ENCODE results near the gene GSG1L.
"Not testable (repeated sequence)": the region's sequence is repeated elsewhere in the genome, so short reads cannot be mapped to it uniquely, and the experiment has no call there.

The GSG1L gene

GRCh38 chr16:27745348-27745747 is 318.2 kb downstream of the GSG1L start:
- DNase-seq (ENCODE audit: extremely low read depth in 1 of 2, low read depth in 1 of 2): no peak

- no peak for DNase-seq (ENCODE audit: extremely low read depth in 1 of 2, low read depth in 1 of 2)
Observed at GRCh38 chr16:27743963-27744362, 319.6 kb downstream of the GSG1L start.

DNA sequence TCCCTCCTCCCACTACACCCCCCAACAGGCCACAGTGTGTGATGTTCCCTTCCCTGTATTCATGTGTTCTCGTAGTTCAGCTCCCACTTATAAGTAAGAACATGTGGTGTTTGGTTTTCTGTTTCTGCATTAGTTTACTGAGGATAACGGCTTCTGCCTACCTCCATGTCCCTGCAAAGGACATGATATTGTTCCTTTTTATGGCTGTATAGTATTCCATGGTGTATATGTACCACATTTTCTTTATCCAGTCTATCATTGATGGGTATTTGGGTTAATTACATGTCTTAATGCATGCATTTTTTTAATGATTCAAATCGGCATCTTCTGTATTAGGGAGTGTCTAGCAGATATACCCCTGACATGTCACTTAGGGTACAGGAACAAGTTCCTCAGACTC is 320.5 kb downstream of the GSG1L start:
- not testable (repeated sequence) for DNase-seq (ENCODE audit: extremely low read depth in 1 of 2, low read depth in 1 of 2)

DNA sequence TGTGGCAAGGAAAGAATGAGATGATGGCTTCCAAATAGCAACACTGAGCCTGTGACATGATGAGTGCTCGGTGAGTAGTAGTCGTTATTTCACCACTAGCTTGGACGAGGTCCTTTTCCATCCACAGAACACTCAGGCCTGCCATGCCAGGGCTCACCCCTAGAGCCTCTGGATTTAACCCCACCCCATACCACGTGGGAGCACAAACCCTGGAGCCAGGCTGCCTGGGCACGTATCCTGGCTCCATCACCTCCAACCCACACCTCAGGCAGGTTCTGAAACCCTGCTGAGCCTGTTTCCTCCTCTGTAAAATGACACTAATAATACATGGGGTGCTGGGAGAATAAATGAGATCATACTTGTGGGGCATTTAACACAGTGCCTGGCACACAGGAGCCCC is 321.2 kb downstream of the GSG1L start:
- no peak for DNase-seq (ENCODE audit: extremely low read depth in 1 of 2, low read depth in 1 of 2)

GRCh38 chr16:27740496-27741201 is 322.9 kb downstream of the GSG1L start:
- no peak for DNase-seq (ENCODE audit: extremely low read depth in 1 of 2, low read depth in 1 of 2)

GRCh38 chr16:27739606-27740357 is 323.7 kb downstream of the GSG1L start:
- DNase-seq (ENCODE audit: extremely low read depth in 1 of 2, low read depth in 1 of 2): no peak

GRCh38 chr16:27738596-27738995 is 324.9 kb downstream of the GSG1L start:
- no peak for DNase-seq (ENCODE audit: extremely low read depth in 1 of 2, low read depth in 1 of 2)
